NCI-H1417 (cell line): ENCODE results near the gene AQP7.
"Not testable (repeated sequence)": the region's sequence is repeated elsewhere in the genome, so short reads cannot be mapped to it uniquely, and the experiment has no call there.

Experiments
- DNase-seq, 3 experiments: peaks; one replicate each; lab custom pipeline; 2025; lab: John Stamatoyannopoulos, UW

Gene AQP7

DNA sequence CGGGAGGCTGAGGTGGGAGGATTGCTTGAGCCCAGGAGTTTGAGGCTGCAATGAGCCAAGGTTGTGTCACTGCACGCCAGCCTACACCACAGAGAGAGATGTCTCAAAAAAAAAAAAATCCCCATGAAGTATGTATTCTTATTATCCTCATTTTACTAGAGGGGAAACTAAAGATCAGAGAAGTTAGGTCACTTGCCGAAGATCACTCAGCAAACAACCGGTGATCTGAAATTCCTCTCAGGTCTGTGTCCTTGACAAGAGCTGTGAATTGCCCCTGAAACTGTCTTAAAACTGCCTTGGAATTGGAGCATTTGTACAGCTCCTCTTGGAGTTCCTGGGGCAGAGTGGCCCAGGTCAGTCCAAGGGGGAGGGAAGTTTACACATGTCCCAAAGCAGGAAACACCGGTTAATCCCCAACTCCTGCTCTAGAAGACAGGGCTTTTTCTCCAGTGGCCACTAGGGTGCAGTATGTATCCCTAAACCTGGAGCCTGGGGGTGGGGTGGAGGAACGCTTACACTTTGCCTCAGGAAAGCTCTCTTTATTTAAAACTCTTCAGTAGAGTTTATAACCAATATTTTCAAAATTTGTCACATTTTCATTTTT lies 27.6 kb downstream of the AQP7 start:
- DNase-seq = peak; percentile 26 to 63 (median 31)

- no peak for DNase-seq
Observed at GRCh38 chr9:33374190-33374589, 28.2 kb downstream of the AQP7 start.

DNA sequence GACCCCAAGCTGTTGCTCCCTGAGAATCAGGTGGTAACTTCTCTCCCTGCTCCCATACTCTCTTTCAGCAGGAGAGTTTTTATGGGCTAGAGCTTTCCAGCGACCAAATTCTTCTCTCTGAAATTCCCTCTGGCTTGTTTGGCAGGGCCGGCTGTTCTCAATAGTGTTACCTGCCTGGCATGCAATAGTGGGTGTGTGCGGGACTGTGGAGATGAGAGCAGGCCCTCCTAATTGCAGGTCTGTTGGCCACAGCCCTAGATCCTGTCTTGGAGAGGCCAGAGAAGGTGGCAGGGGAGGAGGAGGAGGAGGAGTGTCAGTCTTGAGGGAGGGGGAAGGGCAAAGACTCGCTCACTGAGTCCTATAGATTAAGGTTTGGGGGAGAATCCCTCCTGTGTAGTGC lies 29.5 kb downstream of the AQP7 start:
- no peak for DNase-seq

GRCh38 chr9:33366979-33367480 lies 35.3 kb downstream of the AQP7 start:
- DNase-seq = no peak

DNA sequence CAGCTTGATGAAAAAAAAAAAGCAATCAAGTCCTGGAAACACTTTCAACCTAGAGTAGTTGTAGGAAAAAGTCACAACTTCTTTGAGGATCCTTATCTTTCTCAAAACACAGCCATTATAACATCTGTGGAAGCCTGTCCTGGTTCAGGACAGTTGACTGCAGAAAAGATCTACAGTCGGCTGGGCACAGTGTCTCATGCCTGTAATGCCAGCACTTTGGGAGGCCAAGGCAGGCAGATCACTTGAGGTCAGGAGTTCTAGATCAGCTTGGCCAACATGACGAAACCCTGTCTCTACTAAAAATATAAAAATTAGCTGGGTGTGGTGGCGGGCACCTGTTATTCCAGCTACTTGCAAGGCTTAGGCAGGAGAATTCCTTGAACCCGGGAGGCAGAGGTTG lies 37.6 kb downstream of the AQP7 start:
- DNase-seq = not testable (repeated sequence)

DNA sequence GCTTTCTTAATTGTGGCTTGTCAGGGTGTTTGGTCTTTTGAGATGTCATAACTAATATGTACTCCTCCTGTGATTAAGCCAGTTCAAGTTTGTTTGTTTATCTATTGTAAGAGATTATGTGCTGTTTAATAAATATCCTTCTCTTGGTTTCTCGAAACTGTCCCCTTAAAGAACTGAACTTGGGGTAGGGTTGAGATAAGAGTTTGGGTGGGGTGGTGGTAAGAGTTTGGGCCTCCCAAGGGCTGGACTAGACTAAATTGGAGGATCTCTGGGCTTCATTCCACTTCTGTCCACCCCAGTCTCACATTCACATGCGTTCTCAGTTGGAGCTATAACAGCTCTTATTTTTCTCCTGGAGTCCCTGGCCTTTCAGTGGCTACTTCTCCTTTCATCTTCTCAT lies 38.2 kb downstream of the AQP7 start:
- DNase-seq = no peak

GRCh38 chr9:33358641-33359040 lies 43.7 kb downstream of the AQP7 start:
- not testable (repeated sequence) for DNase-seq

DNA sequence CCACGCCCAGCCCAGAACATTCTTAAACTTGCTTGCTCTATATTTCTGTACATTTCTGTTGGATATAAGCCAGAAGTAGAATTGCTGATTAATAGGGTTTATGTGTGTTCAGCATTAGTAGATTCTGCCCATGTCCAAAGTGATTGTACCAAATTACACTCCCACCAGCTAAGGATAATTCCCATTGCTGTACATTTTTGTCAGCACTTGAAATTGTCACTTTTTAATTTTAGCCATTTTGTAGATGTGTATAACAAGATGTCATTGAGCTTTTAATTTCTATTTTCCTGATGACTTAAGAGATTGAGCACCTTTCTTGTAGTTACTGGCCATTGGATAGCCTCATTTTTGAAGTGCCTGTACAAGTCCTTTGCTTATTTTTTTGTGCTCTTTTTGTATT lies 46.4 kb downstream of the AQP7 start:
- DNase-seq = no peak

DNA sequence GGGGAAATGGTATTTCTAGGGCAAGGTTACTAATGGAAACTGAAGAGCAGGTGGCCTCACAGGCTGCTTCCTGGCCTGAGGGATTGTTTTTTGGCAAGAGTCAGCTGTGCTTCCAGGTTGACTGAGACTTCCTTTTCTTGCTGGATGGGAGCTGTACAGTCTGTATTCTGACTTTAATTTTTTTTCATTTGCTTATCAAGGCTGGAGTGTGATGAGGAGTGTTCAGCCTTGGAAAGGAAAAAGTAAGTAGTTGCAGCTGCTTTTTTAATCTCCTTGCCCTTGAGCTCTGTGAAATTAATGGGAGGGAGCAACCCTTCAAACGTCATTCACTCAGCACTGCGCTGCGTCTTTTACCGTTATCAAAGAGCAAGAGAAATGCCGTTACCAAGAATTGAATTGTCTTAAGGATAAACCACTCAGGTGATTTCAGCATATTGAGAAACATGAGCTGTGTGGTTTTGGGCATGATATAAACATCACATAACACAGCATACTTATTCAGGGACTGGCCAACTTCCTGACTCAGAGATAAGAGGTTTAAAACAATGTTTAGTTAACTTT lies 47.6 kb downstream of the AQP7 start:
- no peak for DNase-seq

DNA sequence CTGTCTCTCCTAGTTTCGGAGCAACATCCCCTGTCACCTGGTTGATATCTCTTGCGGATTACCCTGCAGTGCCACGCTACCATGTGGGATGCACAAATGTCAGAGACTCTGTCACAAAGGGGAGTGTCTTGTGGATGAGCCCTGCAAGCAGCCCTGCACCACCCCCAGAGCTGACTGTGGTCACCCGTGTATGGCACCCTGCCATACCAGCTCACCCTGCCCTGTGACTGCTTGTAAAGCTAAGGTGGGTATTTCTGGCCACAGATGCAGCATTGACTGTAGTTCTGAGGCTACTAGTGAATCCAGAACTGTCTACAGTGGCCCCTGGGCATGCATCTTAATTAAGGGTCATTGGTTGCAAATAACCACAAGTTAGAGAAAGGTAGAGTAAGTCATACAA lies 50.8 kb downstream of the AQP7 start:
- no peak for DNase-seq

DNA sequence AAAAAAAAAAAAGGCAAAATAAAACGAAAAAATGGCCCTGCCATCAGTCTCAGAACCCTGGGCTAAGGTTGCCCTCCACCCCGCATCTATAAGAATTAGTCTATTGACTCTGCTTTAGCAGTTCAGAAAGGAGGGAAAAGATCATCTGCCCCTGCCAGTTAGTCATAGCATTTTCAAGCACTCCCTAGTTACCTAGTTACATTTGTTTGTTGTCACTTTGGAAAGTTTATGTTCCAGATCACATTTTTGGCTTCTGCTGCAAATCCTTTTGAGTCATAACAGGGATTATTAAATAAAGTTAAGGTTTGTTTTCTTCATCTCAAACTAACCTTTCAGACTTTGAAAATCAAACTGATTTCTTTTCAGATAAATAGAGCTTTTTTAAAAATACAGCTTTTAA lies 52.1 kb downstream of the AQP7 start:
- DNase-seq = no peak

DNA sequence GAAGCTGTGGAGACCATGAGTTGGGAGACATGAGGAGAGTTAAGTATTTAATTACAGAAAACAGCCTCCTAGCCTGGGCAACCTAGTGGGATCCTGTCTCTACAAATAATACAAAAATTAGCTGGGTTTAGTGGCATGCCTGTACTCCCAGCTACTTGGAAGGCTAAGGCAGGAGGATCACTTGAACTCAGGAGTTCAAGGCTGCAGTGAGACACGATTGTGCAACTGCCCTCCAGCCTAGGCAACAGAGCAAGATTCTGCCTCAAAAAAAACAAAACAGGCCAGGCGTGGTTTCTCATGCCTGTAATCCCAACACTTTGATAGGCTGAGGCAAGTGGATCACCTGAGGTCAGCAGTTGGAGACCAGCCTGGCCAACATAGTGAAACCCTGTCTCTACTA lies 52.6 kb downstream of the AQP7 start:
- DNase-seq = no peak

DNA sequence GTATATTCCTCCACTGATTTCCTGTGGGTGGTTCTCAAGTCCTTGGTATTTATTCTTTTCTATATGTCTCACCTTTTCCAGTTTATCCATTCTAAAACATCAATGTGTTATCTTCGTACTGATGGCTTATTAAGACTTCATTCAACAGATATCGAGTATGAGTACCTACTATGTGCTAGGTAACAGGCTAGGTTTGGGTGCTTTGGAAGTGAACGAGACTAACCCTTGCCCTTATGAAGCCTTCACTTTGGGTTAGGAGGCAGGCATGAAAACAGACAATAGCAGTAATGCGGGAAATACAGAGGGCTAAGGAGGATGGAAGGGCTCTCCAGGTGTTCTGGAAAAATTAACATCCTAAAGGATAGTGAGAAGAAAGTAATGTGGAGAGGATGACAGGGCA lies 53.4 kb downstream of the AQP7 start:
- no peak for DNase-seq

- no peak for DNase-seq
Observed at GRCh38 chr9:33346564-33346963, 55.8 kb downstream of the AQP7 start.

GRCh38 chr9:33344145-33344544 lies 58.2 kb downstream of the AQP7 start:
- no peak for DNase-seq

- no peak for DNase-seq
Observed at GRCh38 chr9:33341182-33341581, 61.2 kb downstream of the AQP7 start.

GRCh38 chr9:33340186-33340585 lies 62.2 kb downstream of the AQP7 start:
- no peak for DNase-seq
